ENCODE results near the gene NCOA7. TPM values are rescaled to one million over a fixed set of nuclear protein-coding genes. Genes with fewer than 3 reads are reported as not detected.

NCOA7 gene
- total RNA-seq, 1 experiment from 2014 or later, result 67.9 TPM

DNA sequence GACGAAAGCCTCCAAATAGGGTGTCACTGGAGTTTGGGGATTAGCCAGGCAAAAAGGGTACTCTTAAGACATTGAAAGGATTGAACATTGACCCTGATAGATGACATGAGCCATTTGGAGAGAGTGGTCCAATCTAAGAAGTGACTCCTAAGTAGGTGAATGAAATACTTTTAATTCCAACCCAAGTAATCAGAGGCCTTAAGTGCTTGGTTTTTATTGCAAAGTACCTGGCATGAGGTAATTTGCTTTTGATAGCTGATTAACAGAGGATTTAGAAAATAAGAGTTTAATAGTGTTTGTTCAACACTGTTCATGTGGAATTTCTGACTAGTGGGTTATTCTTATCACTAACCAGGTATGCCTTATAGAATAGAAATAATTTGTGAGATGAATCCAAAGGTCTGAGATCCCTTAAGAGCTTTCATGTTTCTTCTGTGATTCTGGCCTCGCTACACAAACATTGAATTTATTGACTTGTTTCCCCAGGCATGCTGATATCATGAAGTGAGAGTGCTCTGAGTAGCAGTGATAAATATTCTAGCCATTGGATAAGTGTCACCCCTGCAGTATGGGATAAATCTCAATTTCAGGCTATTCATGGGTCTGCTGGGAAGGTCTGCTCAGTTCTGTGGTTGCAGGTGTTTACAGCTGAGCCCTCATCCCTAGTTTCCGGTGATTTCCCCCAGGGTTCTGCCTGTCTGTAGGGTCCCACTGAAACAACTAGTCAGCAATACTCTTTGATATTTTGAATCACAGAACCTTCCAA lies 6.5 kb downstream of the NCOA7 start:
- intact Hi-C loops (cut with micrococcal nuclease; ENCODE audit: unreplicated experiment), result no loop called here
- ChIA-PET CTCF (interaction anchor here (0.9 kb wide), 1 partner anchor 161 kb away, joined by 4 read pairs; no protein-coding TSS in a partner anchor), POLR2A (no interaction called here)
- no TSS peak for BruUV-seq (replicated peaks)
- peaks cover 40% of the 10 kb centered on the region for H3K4me1 ChIP-seq
- Mint-ChIP-seq H3K9me3 (ENCODE audit: unreplicated experiment) (no peaks in the 10 kb centered on the region), H3K4me1 (ENCODE audit: low read depth, unreplicated experiment) (peaks cover 26% of the 10 kb centered on the region), H3K36me3 (ENCODE audit: insufficient read depth, unreplicated experiment) (peaks cover 9% of the 10 kb centered on the region), H3K4me3 (ENCODE audit: unreplicated experiment) (peak overlapping the region; percentile 29), H3K27me3 (ENCODE audit: insufficient read depth, unreplicated experiment) (no peaks in the 10 kb centered on the region), H3K27ac (ENCODE audit: unreplicated experiment) (peak overlapping the region; percentile 12)
- TF ChIP-seq, protein P1, sequence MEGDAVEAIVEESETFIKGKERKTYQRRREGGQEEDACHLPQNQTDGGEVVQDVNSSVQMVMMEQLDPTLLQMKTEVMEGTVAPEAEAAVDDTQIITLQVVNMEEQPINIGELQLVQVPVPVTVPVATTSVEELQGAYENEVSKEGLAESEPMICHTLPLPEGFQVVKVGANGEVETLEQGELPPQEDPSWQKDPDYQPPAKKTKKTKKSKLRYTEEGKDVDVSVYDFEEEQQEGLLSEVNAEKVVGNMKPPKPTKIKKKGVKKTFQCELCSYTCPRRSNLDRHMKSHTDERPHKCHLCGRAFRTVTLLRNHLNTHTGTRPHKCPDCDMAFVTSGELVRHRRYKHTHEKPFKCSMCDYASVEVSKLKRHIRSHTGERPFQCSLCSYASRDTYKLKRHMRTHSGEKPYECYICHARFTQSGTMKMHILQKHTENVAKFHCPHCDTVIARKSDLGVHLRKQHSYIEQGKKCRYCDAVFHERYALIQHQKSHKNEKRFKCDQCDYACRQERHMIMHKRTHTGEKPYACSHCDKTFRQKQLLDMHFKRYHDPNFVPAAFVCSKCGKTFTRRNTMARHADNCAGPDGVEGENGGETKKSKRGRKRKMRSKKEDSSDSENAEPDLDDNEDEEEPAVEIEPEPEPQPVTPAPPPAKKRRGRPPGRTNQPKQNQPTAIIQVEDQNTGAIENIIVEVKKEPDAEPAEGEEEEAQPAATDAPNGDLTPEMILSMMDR (IDR thresholded peaks at IDR 0.05; ENCODE audit: insufficient read depth in 1 of 2, low read depth in 1 of 2, low read length in 1 of 2, severe bottlenecking in 1 of 2, unreplicated experiment in 1 of 2), result no peak
- no peaks in the 10 kb centered on the region for H3K9me3 ChIP-seq
- H3K4me3 ChIP-seq (ENCODE audit: low read depth, low read length), result no peak overlapping the region
- DNase-seq, result no peak
- 0 out of 2 replicates have a peak, but pooled peaks cover 1% of the 10 kb centered on the region for H3K36me3 ChIP-seq (ENCODE audit: control insufficient read depth, insufficient read depth, low read length)
- no peaks in the 10 kb centered on the region for H3K27me3 ChIP-seq (replicated peaks; ENCODE audit: control insufficient read depth, insufficient read depth, low read length)

DNA sequence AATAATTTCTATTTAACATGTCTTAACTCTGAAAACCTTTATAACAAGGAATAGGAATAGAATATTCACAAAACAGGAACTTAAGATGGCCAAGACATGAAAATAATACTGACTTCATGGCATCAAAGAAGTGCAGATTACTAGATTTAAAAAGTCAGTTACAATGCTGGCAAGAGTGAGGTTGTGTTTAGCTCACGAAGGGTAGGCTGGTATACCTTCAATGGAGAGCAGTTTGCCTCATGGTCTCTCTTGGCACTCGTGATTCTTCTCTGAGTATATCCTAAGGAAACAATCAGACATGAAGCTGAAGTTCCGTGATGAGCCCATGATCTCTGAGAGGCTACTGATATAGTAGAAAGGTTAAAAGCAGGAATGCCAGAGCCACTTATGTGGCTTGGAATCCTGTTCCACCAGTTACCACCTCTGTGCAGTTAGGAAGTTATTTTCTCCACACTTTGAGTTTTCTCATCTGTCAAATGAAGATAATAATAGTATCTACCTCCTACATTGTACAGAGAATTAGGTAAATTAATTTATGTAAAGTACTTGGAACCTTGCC lies 7.2 kb downstream of the NCOA7 start:
- Mint-ChIP-seq H3K27ac (ENCODE audit: unreplicated experiment) (peak overlapping the region; percentile 12), H3K4me1 (ENCODE audit: low read depth, unreplicated experiment) (peaks cover 23% of the 10 kb centered on the region), H3K4me3 (ENCODE audit: unreplicated experiment) (peak overlapping the region; percentile 29), H3K9me3 (ENCODE audit: unreplicated experiment) (no peaks in the 10 kb centered on the region), H3K27me3 (ENCODE audit: insufficient read depth, unreplicated experiment) (no peaks in the 10 kb centered on the region), H3K36me3 (ENCODE audit: insufficient read depth, unreplicated experiment) (peaks cover 9% of the 10 kb centered on the region)
- CTCF ChIA-PET, result interaction anchor here (0.9 kb wide), 1 partner anchor 160 kb away, joined by 4 read pairs; no protein-coding TSS in a partner anchor
- peaks cover 39% of the 10 kb centered on the region for H3K4me1 ChIP-seq
- POLR2A ChIA-PET, result no interaction called here
- DNase-seq, result peak in 1 of 2 experiments; percentile 36
- no peaks in the 10 kb centered on the region for H3K27me3 ChIP-seq (replicated peaks; ENCODE audit: control insufficient read depth, insufficient read depth, low read length)
- TF ChIP-seq, protein P1 (IDR thresholded peaks at IDR 0.05; ENCODE audit: insufficient read depth in 1 of 2, low read depth in 1 of 2, low read length in 1 of 2, severe bottlenecking in 1 of 2, unreplicated experiment in 1 of 2), result no peak
- intact Hi-C loops (cut with micrococcal nuclease; ENCODE audit: unreplicated experiment), result no loop called here
- no peak overlapping the region for H3K4me3 ChIP-seq (ENCODE audit: low read depth, low read length)
- no TSS peak for BruUV-seq (replicated peaks)
- H3K9me3 ChIP-seq, result no peaks in the 10 kb centered on the region
- H3K36me3 ChIP-seq (ENCODE audit: control insufficient read depth, insufficient read depth, low read length), result 0 out of 2 replicates have a peak, but pooled peaks cover 1% of the 10 kb centered on the region

DNA sequence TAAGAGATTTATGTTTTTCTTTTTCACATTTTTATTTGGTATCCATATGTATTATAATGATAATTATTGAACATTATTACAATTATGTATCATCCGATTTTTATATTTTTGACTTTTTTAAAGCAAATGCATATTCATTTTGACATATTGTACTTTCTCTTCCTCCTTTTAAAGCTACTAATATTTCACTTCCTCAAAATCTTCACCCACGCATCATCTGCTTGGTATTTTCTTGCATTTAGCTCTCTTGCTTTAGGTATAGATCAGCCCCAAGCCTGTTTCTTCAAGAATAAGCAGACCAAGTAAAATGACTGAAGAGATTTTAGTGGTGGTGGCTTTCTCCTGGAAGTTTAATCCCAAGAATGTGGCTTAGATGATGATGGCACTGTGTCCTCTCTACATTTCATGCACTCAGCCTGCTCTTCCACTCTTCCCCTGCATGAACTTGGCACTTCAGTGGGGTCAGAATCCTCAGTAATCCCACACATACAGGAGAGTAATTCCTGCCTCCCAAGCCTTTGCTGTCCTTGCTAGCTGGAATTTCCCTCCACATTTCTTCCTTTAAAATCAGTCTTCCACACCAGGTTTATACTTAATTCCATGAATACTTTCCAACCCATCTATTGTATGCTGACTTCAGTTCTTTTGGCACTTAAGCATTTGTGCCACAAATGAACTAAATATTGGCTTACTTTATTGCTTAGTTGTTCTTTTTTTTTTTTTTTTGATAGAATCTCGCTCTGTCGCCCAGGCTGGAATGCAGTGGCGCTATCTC lies 8.2 kb downstream of the NCOA7 start:
- Histone ChIP-seq H3K4me3 (ENCODE audit: low read depth, low read length) (no peak overlapping the region), H3K36me3 (ENCODE audit: control insufficient read depth, insufficient read depth, low read length) (0 out of 2 replicates have a peak, but pooled peaks cover 1% of the 10 kb centered on the region), H3K9me3 (no peaks in the 10 kb centered on the region), H3K4me1 (peaks cover 39% of the 10 kb centered on the region), H3K27me3 (replicated peaks; ENCODE audit: control insufficient read depth, insufficient read depth, low read length) (no peaks in the 10 kb centered on the region)
- no peaks in the 10 kb centered on the region for H3K9me3 Mint-ChIP-seq (ENCODE audit: unreplicated experiment)
- H3K4me3 Mint-ChIP-seq (ENCODE audit: unreplicated experiment), result peak overlapping the region; percentile 43
- POLR2A ChIA-PET, result interaction anchor here (0.7 to 0.9 kb wide), 2 partner anchors 8 to 146 kb away, joined by 3 to 6 read pairs; partner anchors contain the start of gene NCOA7
- DNase-seq, result no peak
- peaks cover 9% of the 10 kb centered on the region for H3K36me3 Mint-ChIP-seq (ENCODE audit: insufficient read depth, unreplicated experiment)
- peaks cover 17% of the 10 kb centered on the region for H3K4me1 Mint-ChIP-seq (ENCODE audit: low read depth, unreplicated experiment)
- TF ChIP-seq, protein P1 (IDR thresholded peaks at IDR 0.05; ENCODE audit: insufficient read depth in 1 of 2, low read depth in 1 of 2, low read length in 1 of 2, severe bottlenecking in 1 of 2, unreplicated experiment in 1 of 2), result no peak
- CTCF ChIA-PET, result interaction anchor here (0.5 to 0.6 kb wide), 2 partner anchors 19 to 76 kb away, joined by 5 to 8 read pairs; no protein-coding TSS in a partner anchor
- intact Hi-C loops (cut with micrococcal nuclease; ENCODE audit: unreplicated experiment), result no loop called here
- H3K27me3 Mint-ChIP-seq (ENCODE audit: insufficient read depth, unreplicated experiment), result no peaks in the 10 kb centered on the region
- H3K27ac Mint-ChIP-seq (ENCODE audit: unreplicated experiment), result peak overlapping the region; percentile 74
- BruUV-seq (replicated peaks), result no TSS peak

Data from Caco-2 (cell line).